ENCODE data around the gene CDH26. TPM values are rescaled to one million over a fixed set of nuclear protein-coding genes. Genes with fewer than 3 reads are reported as not detected.

Gene CDH26
- total and polyA plus RNA-seq, 2 experiments from 2014 or later: 2.0 TPM

GRCh38 chr20:59992526-59993084, 34.4 kb downstream of the CDH26 start:
- Histone ChIP-seq H3F3A (replicated peaks; ENCODE audit: low read depth) (0 out of 2 replicates have a peak, but pooled peaks cover 3% of the 10 kb centered on the region), H3K9me2 (ENCODE audit: insufficient read depth) (no peaks in the 10 kb centered on the region), H3K79me2 (replicated peaks; ENCODE audit: insufficient read depth) (no peaks in the 10 kb centered on the region), H3K4me3 (no peak overlapping the region), H3K4me2 (no peak overlapping the region), H3K4me1 (ENCODE audit: insufficient read depth) (peaks cover 14% of the 10 kb centered on the region), H3K27me3 (ENCODE audit: insufficient read depth) (no peaks in the 10 kb centered on the region), H3K36me3 (ENCODE audit: insufficient read depth) (no peaks in the 10 kb centered on the region), H4K20me1 (replicated peaks; ENCODE audit: insufficient read depth) (no peaks in the 10 kb centered on the region), H3K27ac (ENCODE audit: low read depth) (no peak overlapping the region), H2AFZ (no peak overlapping the region)
- no peak overlapping the region for H3K27ac Mint-ChIP-seq
- no peaks in the 10 kb centered on the region; the same call in 2 of the 3 replicates for H3K9me3 Mint-ChIP-seq
- no peak for TF ChIP-seq EZH2phosphoT487 (IDR thresholded peaks at IDR 0.05; ENCODE audit: unreplicated experiment)
- TF ChIP-seq CTCF (conservative IDR thresholded peaks at IDR 0.05; ENCODE audit: low read depth in 2 of 2): peak in 1 of 2 experiments; percentile 14; a peak in 2 of 4 replicates
- H3K4me3 Mint-ChIP-seq: no peak overlapping the region
- peaks cover 36% of the 10 kb centered on the region for H3K4me1 Mint-ChIP-seq
- ATAC-seq: no peak
- DNase-seq (ENCODE audit: low spot score): no peak
- H3K27me3 Mint-ChIP-seq (ENCODE audit: insufficient read depth, low read depth, poor library complexity): peaks cover 6% of the 10 kb centered on the region
- 0 out of 3 replicates have a peak, but pooled peaks cover 4% of the 10 kb centered on the region for H3K36me3 Mint-ChIP-seq (ENCODE audit: low read depth)

GRCh38 chr20:59993736-59994430, 35.7 kb downstream of the CDH26 start:
- Histone ChIP-seq H3K79me2 (replicated peaks; ENCODE audit: insufficient read depth) (no peaks in the 10 kb centered on the region), H3K4me2 (peak overlapping the region; percentile 80), H3K9me2 (ENCODE audit: insufficient read depth) (no peaks in the 10 kb centered on the region), H4K20me1 (replicated peaks; ENCODE audit: insufficient read depth) (no peaks in the 10 kb centered on the region), H3K4me1 (ENCODE audit: insufficient read depth) (peaks cover 10% of the 10 kb centered on the region), H3K27me3 (ENCODE audit: insufficient read depth) (no peaks in the 10 kb centered on the region), H3K27ac (ENCODE audit: low read depth) (peak overlapping the region; percentile 89), H3K36me3 (ENCODE audit: insufficient read depth) (no peaks in the 10 kb centered on the region), H2AFZ (peak overlapping the region; percentile 0; the same call in 1 of the 2 replicates), H3F3A (replicated peaks; ENCODE audit: low read depth) (0 out of 2 replicates have a peak, but pooled peaks cover 3% of the 10 kb centered on the region), H3K4me3 (peak overlapping the region; percentile 56)
- peak overlapping the region; percentile 61 for H3K27ac Mint-ChIP-seq
- H3K9me3 Mint-ChIP-seq: no peaks in the 10 kb centered on the region; the same call in 2 of the 3 replicates
- H3K27me3 Mint-ChIP-seq (ENCODE audit: insufficient read depth, low read depth, poor library complexity): peaks cover 6% of the 10 kb centered on the region
- H3K4me1 Mint-ChIP-seq: peaks cover 30% of the 10 kb centered on the region
- ATAC-seq (peak; percentile 70), DNase-seq (ENCODE audit: low spot score) (peak; percentile 68)
- peak overlapping the region; percentile 64 for H3K4me3 Mint-ChIP-seq
- H3K36me3 Mint-ChIP-seq (ENCODE audit: low read depth): 0 out of 3 replicates have a peak, but pooled peaks cover 4% of the 10 kb centered on the region
- TF ChIP-seq JUNB (IDR thresholded peaks at IDR 0.05; ENCODE audit: unreplicated experiment) (no peak), STAT1 (IDR thresholded peaks at IDR 0.05; ENCODE audit: unreplicated experiment) (no peak), EZH2 (IDR thresholded peaks at IDR 0.05; ENCODE audit: low read depth, unreplicated experiment) (no peak), POLR2AphosphoS5 (IDR thresholded peaks at IDR 0.05; ENCODE audit: low read depth) (no peak), CREB1 (CRISPR knock-in tag; IDR thresholded peaks at IDR 0.05; ENCODE audit: low read depth) (no peak), ZNF462 (CRISPR knock-in tag; IDR thresholded peaks at IDR 0.05) (no peak), ETS1 (IDR thresholded peaks at IDR 0.05) (no peak), NANOG (IDR thresholded peaks at IDR 0.05; ENCODE audit: borderline replicate concordance) (no peak; the same call in 1 of the 2 replicates), ZNF331 (CRISPR knock-in tag; IDR thresholded peaks at IDR 0.05; ENCODE audit: low read depth) (no peak)
